HepG2 (cell line): ENCODE data around the gene PRSS53. TPM values are rescaled to one million over a fixed set of nuclear protein-coding genes. Genes with fewer than 3 reads are reported as not detected.

ENCODE experiments used
- ATAC-seq: fragments of 200-7000 bp; cut with Tn5 transposase; 3 replicates; pipeline ENCODE4 v1.9.1; 2020; ENCODE audit warnings: mild to moderate bottlenecking, moderate library complexity
- BruUV-seq: library from RNA; stranded (reverse); fragments of 400-500 nt; replicated peaks from 2 replicates; lab custom pipeline; 2021; lab: Mats Ljungman, UMichigan
- CTCF ChIA-PET: fragments of 300-600 bp; formaldehyde crosslinking; extraction: SDS; loops from one replicate; lab custom pipeline; 2021; ENCODE audit warnings: low total read pairs, inconsistent platforms, low intra/inter-chr PET ratio; lab: Yijun Ruan, JAX
- POLR2A ChIA-PET: fragments of 350-600 bp; sonication (Branson Sonifier 250); formaldehyde crosslinking; loops from one replicate; lab custom pipeline; 2020; ENCODE audit warnings: antibody characterized with exemption, inconsistent platforms; lab: Yijun Ruan, JAX
- DNase-seq: peaks from one replicate; pipeline ENCODE4 v3.0.0-alpha.2; 2015; ENCODE audit warnings: low spot score
- FAIRE-seq: peaks from 3 replicates; lab custom pipeline; 2011; peaks lifted over from hg19 to GRCh38; lab: Jason Lieb, UNC
- H2AFZ ChIP-seq: one replicate; pipeline ENCODE4 v1.6.1; 2011; ENCODE audit warnings: low read length, inconsistent platforms
- H3K27ac ChIP-seq: fragments of 300-600 bp; 3 replicates; pipeline ENCODE4 v1.8.0; 2011; ENCODE audit warnings: mixed run types, mild to moderate bottlenecking, mixed read lengths, low read length, inconsistent platforms; ENCODE audit not compliant: insufficient read depth; ENCODE audit errors: extremely low read length
- H3K27me3 ChIP-seq, 2 experiments: fragments of 200-600 bp in 1 of 2; 2 replicates in 1 of 2; 3 replicates in 1 of 2; pipeline versions ENCODE4 v1.6.0 to v1.8.0; 2011; ENCODE audit warnings: low read length in 2 of 2, mild to moderate bottlenecking in 2 of 2, moderate library complexity in 2 of 2, inconsistent platforms in 1 of 2; ENCODE audit not compliant: insufficient read depth in 2 of 2, control insufficient read depth in 1 of 2
- H3K36me3 ChIP-seq, 2 experiments: fragments of 200-600 bp in 1 of 2; replicated peaks in 1 of 2; 2 replicates in 1 of 2; 3 replicates in 1 of 2; pipeline versions ENCODE4 v1.5.1 to v1.8.0; 2011; ENCODE audit warnings: low read length in 2 of 2, inconsistent platforms in 1 of 2; ENCODE audit not compliant: insufficient read depth in 2 of 2, control insufficient read depth in 1 of 2
- H3K4me1 ChIP-seq: 2 replicates; pipeline ENCODE4 v1.5.1; 2012; ENCODE audit warnings: low read length, inconsistent platforms; ENCODE audit not compliant: insufficient read depth
- H3K4me2 ChIP-seq: 2 replicates; pipeline ENCODE4 v1.6.0; 2011; ENCODE audit warnings: low read depth, low read length, inconsistent platforms
- H3K4me3 ChIP-seq, 3 experiments: fragments of 200-600 bp in 1 of 3; sonication (generic), shearing (Covaris generic) in 1 of 3; replicated peaks in 1 of 3; 2 replicates each; pipeline ENCODE4 v1.5.1; 2011 to 2016; ENCODE audit warnings: low read length in 3 of 3, inconsistent platforms in 2 of 3, low read depth in 2 of 3, mild to moderate bottlenecking in 2 of 3, control low read depth in 1 of 3, mixed read lengths in 1 of 3; ENCODE audit not compliant: insufficient read depth in 1 of 3
- H3K79me2 ChIP-seq: one replicate; pipeline ENCODE4 v1.6.1; 2011; ENCODE audit warnings: low read length, inconsistent platforms; ENCODE audit not compliant: insufficient read depth
- H3K9ac ChIP-seq: 2 replicates; pipeline ENCODE4 v1.6.0; 2011; ENCODE audit warnings: mild to moderate bottlenecking, low read depth, low read length, inconsistent platforms; ENCODE audit not compliant: insufficient read depth
- H3K9me3 ChIP-seq: 2 replicates; pipeline ENCODE4 v1.5.1; 2012; ENCODE audit warnings: mild to moderate bottlenecking, low read length
- H4K20me1 ChIP-seq: 2 replicates; pipeline ENCODE4 v1.6.0; 2011; ENCODE audit warnings: inconsistent platforms, mild to moderate bottlenecking, low read length, moderate library complexity; ENCODE audit not compliant: insufficient read depth
- BCL6 ChIP-seq: IDR thresholded peaks from 2 replicates; pipeline ENCODE4 v1.6.1; 2016; ENCODE audit warnings: missing genetic modification reagents, missing compliant biosample characterization
- MEF2D ChIP-seq: sonication (generic); formaldehyde crosslinking; IDR thresholded peaks from 2 replicates; pipeline ENCODE4 v1.5.1; 2020; ENCODE audit warnings: mild to moderate bottlenecking, missing genetic modification reagents
- NCOA5 ChIP-seq: sonication (generic); formaldehyde crosslinking; IDR thresholded peaks from 2 replicates; pipeline ENCODE4 v1.4.0; 2020; ENCODE audit warnings: missing genetic modification reagents
- RXRA ChIP-seq: sonication (generic); formaldehyde crosslinking; IDR thresholded peaks from 2 replicates; pipeline ENCODE4 v1.5.1; 2020; ENCODE audit warnings: missing genetic modification reagents
- RXRB ChIP-seq: IDR thresholded peaks from 2 replicates; pipeline ENCODE4 v1.6.1; 2016; ENCODE audit warnings: borderline replicate concordance, missing genetic modification reagents, missing compliant biosample characterization
- SKI ChIP-seq: fragments of 450-650 bp; IDR thresholded peaks from one replicate; pipeline ENCODE4 v1.6.1; 2018; ENCODE audit warnings: mild to moderate bottlenecking; ENCODE audit not compliant: partially characterized antibody
- ZC3H13 ChIP-seq: sonication (generic); formaldehyde crosslinking; IDR thresholded peaks from 2 replicates; pipeline ENCODE4 v1.8.1; 2023; ENCODE audit warnings: mild to moderate bottlenecking, missing genetic modification reagents, moderate library complexity
- ZNF253 ChIP-seq: sonication (generic); formaldehyde crosslinking; IDR thresholded peaks from 2 replicates; pipeline ENCODE4 v1.8.0; 2022; ENCODE audit warnings: mild to moderate bottlenecking, missing genetic modification reagents, borderline replicate concordance
- ZNF263 ChIP-seq: sonication (generic); formaldehyde crosslinking; IDR thresholded peaks from 2 replicates; pipeline ENCODE4 v1.4.0; 2020; ENCODE audit warnings: missing genetic modification reagents
- ZNF468 ChIP-seq: sonication (generic); formaldehyde crosslinking; IDR thresholded peaks from 2 replicates; pipeline ENCODE4 v1.8.0; 2022; ENCODE audit warnings: mild to moderate bottlenecking, moderate library complexity, missing genetic modification reagents
- ZNF776 ChIP-seq: sonication (generic); formaldehyde crosslinking; IDR thresholded peaks from 2 replicates; pipeline ENCODE4 v1.4.0; 2020; ENCODE audit warnings: mild to moderate bottlenecking, missing genetic modification reagents
- ZSCAN12 ChIP-seq: sonication (generic); formaldehyde crosslinking; IDR thresholded peaks from 2 replicates; pipeline ENCODE4 v1.9.0; 2021; ENCODE audit warnings: mild to moderate bottlenecking, missing genetic modification reagents
- WGBS: methylation state at CpG from one replicate; pipeline ENCODE4 v1.1.6; 2017; ENCODE audit warnings: low lambda C conversion rate; 5-methylcytosine and 5-hydroxymethylcytosine counted together
- in situ Hi-C: cut with HindIII; loops from 2 replicates; pipeline ENCODE4 v1.10.0; 2017; ENCODE audit warnings: low pct_unique_long_range_greater_than_20kb; ENCODE audit not compliant: extremely low pct_ligation_motif_present
- intact Hi-C: fragments of 100-400 bp; cut with micrococcal nuclease; formaldehyde crosslinking; loops from one replicate; pipeline ENCODE4 v1.10.0; 2022; ENCODE audit not compliant: unreplicated experiment
- polyA plus RNA-seq, 8 experiments: library from polyadenylated mRNA; depleted of rRNA in 3 of 8; stranded (reverse) in 7 of 8; unstranded in 1 of 8; fragments of >200 nt; fragmentation: Illumina TruSeq in 4 of 8; extraction: Trizol in 4 of 8; gene quantifications; 2 replicates each; pipeline versions ENCODE4 v1.2.1 to v1.2.3, GENCODE V29; 2011 to 2016; ENCODE audit warnings: low read depth in 4 of 8, missing spikeins in 1 of 8, mixed read lengths in 1 of 8; ENCODE audit not compliant: insufficient read depth in 1 of 8
- total RNA-seq, 5 experiments: library from RNA; depleted of rRNA; stranded (reverse); fragments of >200 nt; fragmentation: Illumina TruSeq; extraction: Trizol; gene quantifications; 2 replicates each; pipeline ENCODE4 v1.2.3, GENCODE V29; 2016; ENCODE audit warnings: low read depth in 1 of 5
- TF ChIP-seq, protein P1 (sequence below): IDR thresholded peaks from 2 replicates; pipeline ENCODE4 v1.6.1; 2016; ENCODE audit warnings: low read depth

The PRSS53 gene
- total and polyA plus RNA-seq, 2 of the 13 experiments (the other 11 are each of a cell fraction or from before 2014, with no cell fraction given), result 2.2 to 7.4 TPM

DNA sequence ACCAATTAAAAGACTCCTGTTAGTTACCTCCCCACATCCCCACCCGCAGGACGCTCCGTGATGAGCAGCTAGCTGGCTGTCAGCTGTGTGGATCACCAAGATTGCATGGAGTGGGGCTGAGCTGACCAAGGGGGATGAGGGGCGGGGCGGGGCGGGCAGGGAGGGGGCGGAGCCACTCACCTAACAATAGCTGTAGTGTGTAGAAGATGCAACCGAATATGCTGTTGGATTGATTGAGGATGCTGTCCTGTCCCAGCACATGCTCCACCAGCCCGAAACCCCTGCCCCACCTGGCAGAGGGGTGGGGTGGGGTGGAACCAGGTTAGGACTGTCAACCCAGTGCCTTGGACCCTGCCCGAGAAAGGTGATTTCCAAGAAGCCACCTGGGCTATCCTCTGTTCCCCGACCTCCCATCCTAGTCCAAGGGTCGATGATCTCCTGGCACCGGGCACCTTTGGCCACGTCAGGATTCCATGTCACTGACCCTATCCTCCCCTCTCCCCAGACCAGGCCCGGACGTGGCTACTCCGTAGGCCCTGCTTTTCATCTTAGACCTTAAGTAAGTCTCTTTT is 4.5 kb upstream of the PRSS53 start (continued):
- TF ChIP-seq, protein P1, sequence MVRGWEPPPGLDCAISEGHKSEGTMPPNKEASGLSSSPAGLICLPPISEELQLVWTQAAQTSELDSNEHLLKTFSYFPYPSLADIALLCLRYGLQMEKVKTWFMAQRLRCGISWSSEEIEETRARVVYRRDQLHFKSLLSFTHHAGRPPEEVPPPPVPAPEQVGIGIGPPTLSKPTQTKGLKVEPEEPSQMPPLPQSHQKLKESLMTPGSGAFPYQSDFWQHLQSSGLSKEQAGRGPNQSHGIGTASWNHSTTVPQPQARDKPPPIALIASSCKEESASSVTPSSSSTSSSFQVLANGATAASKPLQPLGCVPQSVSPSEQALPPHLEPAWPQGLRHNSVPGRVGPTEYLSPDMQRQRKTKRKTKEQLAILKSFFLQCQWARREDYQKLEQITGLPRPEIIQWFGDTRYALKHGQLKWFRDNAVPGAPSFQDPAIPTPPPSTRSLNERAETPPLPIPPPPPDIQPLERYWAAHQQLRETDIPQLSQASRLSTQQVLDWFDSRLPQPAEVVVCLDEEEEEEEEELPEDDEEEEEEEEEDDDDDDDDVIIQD, result peak; percentile 62; the same call in 1 of the 2 replicates
- TF ChIP-seq BCL6 (peak; percentile 45; the same call in 1 of the 2 replicates), RXRB (CRISPR knock-in tag) (peak; percentile 44; the same call in 1 of the 2 replicates), RXRA (peak; percentile 19; the same call in 1 of the 2 replicates), ZC3H13 (CRISPR knock-in tag) (no peak)

DNA sequence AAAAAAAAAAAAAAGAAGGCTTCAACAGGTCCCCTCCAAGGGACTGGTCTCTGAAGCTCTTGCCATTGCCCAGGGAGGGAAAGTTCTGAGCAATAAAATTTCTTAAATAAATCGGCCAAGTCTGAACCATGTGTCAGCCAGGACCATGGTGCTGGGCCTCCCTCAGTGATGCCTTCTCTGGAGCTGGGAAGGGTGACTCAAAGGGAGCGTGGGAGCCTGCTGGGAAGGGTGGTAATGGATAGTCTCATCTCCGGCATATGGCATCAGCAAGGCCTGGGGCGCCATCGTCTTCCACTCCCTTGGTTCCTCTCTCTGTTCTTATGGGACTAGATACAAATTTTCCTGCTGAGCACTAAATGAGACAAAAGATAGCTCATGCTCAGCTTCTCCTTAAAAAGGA is 3.6 kb upstream of the PRSS53 start:
- no peak for TF ChIP-seq NCOA5 (CRISPR knock-in tag)
- TF ChIP-seq ZNF263 (CRISPR knock-in tag), result no peak
- TF ChIP-seq ZNF468 (CRISPR knock-in tag), result no peak
- TF ChIP-seq ZNF776 (CRISPR knock-in tag), result no peak
- TF ChIP-seq SKI, result no peak
- TF ChIP-seq ZNF253 (CRISPR knock-in tag), result no peak
- TF ChIP-seq MEF2D, result no peak
- TF ChIP-seq ZSCAN12 (CRISPR knock-in tag), result no peak
- Histone ChIP-seq H3K9me3 (no peaks in the 10 kb centered on the region), H3K36me3 (peaks cover 13 to 32% of the 10 kb centered on the region in 2 experiments), H2AFZ (no peak overlapping the region), H3K4me3 (no peak overlapping the region), H3K27ac (no peak overlapping the region), H3K4me2 (0 out of 2 replicates have a peak overlapping the region, but pooled peaks have one; percentile 99), H3K9ac (no peak overlapping the region), H4K20me1 (peaks cover 12% of the 10 kb centered on the region), H3K27me3 (no peaks in the 10 kb centered on the region; a peak in 1 of 5 replicates), H3K4me1 (peaks cover 27% of the 10 kb centered on the region), H3K79me2 (peaks cover 33% of the 10 kb centered on the region)
- no TSS peak for BruUV-seq
- ChIA-PET POLR2A (interaction anchor here (0.6 to 5.0 kb wide), 10 partner anchors 8 to 107 kb away, joined by 3 to 49 read pairs (median 10); partner anchors contain the start of genes HSD3B7, KAT8, STX4 and ZNF646), CTCF (no interaction called here)
- no peak for ATAC-seq
- 95% methylated on average over 5 of the region's 5 CpGs for WGBS
- in situ Hi-C loops (no loop called here), intact Hi-C loops (loop anchor here (10.0 kb wide), 1 partner anchor 138 kb away; the partner anchor contains the start of gene SETD1A)
- no peak for FAIRE-seq
- DNase-seq, result no peak
